Osteoblast (primary cell): ENCODE results near the gene CSDE1. TPM values are rescaled to one million over a fixed set of nuclear protein-coding genes. Genes with fewer than 3 reads are reported as not detected.
"Not testable (repeated sequence)": the region's sequence is repeated elsewhere in the genome, so short reads cannot be mapped to it uniquely, and the experiment has no call there.

Experiments
- DNase-seq: peaks from one replicate; pipeline ENCODE4 v3.0.0; 2011; ENCODE audit warnings: low spot score, mixed read lengths; ENCODE audit not compliant: insufficient read length; ENCODE audit errors: missing footprints
- H2AFZ ChIP-seq: 2 replicates; pipeline ENCODE4 v1.6.0; 2011; ENCODE audit warnings: mild to moderate bottlenecking, low read length
- H3K27ac ChIP-seq: 2 replicates; pipeline ENCODE4 v1.5.1; 2011; ENCODE audit warnings: mild to moderate bottlenecking, low read depth, low read length, moderate library complexity
- H3K27me3 ChIP-seq: 2 replicates; pipeline ENCODE4 v1.6.0; 2012; ENCODE audit warnings: mild to moderate bottlenecking, control low read depth, inconsistent platforms, low read length, moderate library complexity; ENCODE audit not compliant: insufficient read depth
- H3K36me3 ChIP-seq: 2 replicates; pipeline ENCODE4 v1.5.1; 2011; ENCODE audit warnings: mild to moderate bottlenecking, low read length, control low read depth, moderate library complexity; ENCODE audit not compliant: insufficient read depth
- H3K4me1 ChIP-seq: 2 replicates; pipeline ENCODE4 v1.5.1; 2011; ENCODE audit warnings: mild to moderate bottlenecking, low read length, control low read depth, moderate library complexity; ENCODE audit not compliant: insufficient read depth
- H3K4me2 ChIP-seq: 2 replicates; pipeline ENCODE4 v1.6.0; 2011; ENCODE audit warnings: mild to moderate bottlenecking, low read length; ENCODE audit not compliant: insufficient read depth
- H3K4me3 ChIP-seq: fragments of 200-600 bp; sonication (generic); 3 replicates; pipeline ENCODE4 v1.5.1; 2012; ENCODE audit warnings: mild to moderate bottlenecking, low read length, inconsistent platforms; ENCODE audit not compliant: insufficient read depth
- H3K79me2 ChIP-seq: 2 replicates; pipeline ENCODE4 v1.6.0; 2012; ENCODE audit warnings: mild to moderate bottlenecking, low read length, control low read depth, inconsistent platforms; ENCODE audit not compliant: insufficient read depth
- H3K9me3 ChIP-seq: 2 replicates; pipeline ENCODE4 v1.5.1; 2011; ENCODE audit warnings: low read depth, low read length, control low read depth
- H4K20me1 ChIP-seq: 2 replicates; pipeline ENCODE4 v1.6.0; 2012; ENCODE audit warnings: mild to moderate bottlenecking, low read length, control low read depth; ENCODE audit not compliant: insufficient read depth
- CTCF ChIP-seq: IDR thresholded peaks from 2 replicates; pipeline ENCODE4 v1.5.1; 2011; ENCODE audit warnings: mild to moderate bottlenecking, low read depth, low read length, moderate library complexity; ENCODE audit errors: extremely low read depth
- total RNA-seq: library from RNA; depleted of rRNA; stranded (reverse); fragments of >200 nt; gene quantifications from 2 replicates; pipeline ENCODE4 v1.2.3, GENCODE V29; 2012

The CSDE1 gene
- total RNA-seq, 1 donor: 599 TPM

DNA sequence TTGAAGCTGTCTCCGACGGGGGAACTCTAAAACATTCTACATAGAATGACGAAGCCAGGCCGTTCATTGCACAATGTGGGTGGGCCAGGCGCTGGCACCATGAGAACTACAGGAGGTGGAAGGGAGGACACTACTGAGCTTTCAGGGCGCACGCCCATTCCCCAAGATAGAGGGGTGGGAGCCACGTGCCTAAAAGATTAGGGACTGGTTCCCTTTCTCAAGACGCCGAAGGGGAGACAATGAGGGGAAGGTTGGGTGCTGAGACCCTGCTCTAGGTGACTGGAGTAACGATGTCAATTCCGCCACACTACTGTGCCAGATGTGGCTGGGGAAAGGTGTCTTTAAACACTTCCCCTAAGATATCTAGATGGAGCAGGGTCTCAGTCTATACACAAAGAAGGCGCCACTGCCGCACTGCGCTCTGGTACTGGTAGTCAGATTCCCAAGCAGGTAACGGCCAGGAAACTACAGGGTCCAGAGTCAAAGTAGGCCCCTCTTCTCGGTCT, 782 bp downstream of the CSDE1 start:
- Histone ChIP-seq H3K4me1 (peaks cover 26% of the 10 kb centered on the region), H3K27ac (peak overlapping the region; percentile 100), H3K4me2 (peak overlapping the region; percentile 95), H3K36me3 (no peaks in the 10 kb centered on the region), H3K27me3 (no peaks in the 10 kb centered on the region), H4K20me1 (peaks cover 49% of the 10 kb centered on the region), H3K9me3 (no peaks in the 10 kb centered on the region), H2AFZ (peak overlapping the region; percentile 25), H3K4me3 (peak overlapping the region; percentile 97), H3K79me2 (peaks cover 58% of the 10 kb centered on the region)
- TF ChIP-seq CTCF: no peak
- peak; percentile 51 for DNase-seq

- Histone ChIP-seq H3K4me1 (peaks cover 31% of the 10 kb centered on the region), H3K27ac (peak overlapping the region; percentile 100), H3K36me3 (no peaks in the 10 kb centered on the region), H3K9me3 (no peaks in the 10 kb centered on the region), H3K4me3 (peak overlapping the region; percentile 97), H2AFZ (no peak overlapping the region), H3K4me2 (peak overlapping the region; percentile 95), H4K20me1 (peaks cover 57% of the 10 kb centered on the region), H3K27me3 (no peaks in the 10 kb centered on the region), H3K79me2 (peaks cover 65% of the 10 kb centered on the region)
- peak; percentile 14 for DNase-seq
- TF ChIP-seq CTCF: no peak
Observed at GRCh38 chr1:114756009-114756892, 1.5 kb downstream of the CSDE1 start.

DNA sequence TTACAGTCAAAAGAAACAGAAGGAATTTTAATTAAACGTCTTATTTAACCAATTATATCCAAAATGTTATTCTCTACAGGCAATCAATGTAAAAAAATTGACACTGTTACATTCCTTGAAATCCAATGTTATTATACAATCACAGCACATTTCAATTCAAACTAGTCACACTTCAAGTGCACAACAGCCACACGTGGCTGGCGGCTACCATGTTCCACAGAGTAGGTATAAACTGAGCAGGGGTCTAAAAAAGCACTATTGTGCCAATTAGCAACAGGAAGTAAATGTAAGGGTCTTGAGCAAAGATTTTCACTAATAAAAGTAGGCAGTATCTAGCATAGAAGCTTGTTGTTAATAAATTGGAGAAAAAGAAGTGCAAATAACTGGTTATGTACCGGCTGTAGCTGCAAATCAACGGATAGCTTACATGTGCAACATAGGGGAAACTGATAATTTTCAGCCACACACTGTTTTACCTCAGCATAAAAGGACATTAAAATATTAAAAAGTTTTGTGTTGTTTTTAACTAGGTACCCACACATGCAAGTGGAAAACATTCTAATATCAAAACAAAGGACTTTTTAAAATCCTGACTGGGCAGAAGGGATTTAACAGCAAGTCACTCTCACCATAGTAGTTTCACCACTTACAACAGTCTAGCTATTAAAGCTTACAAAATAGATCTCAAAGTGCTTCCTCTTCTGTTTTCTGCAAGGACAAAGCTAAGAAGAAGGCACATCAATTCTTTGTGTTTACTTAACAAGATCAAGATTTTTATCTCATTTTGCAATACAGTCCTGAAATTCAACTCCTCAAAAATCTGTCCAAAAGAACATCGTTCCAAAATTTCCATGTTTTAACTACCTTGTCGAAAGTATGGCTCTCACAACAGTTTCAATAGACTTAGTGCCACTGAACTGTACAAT, 2.5 kb downstream of the CSDE1 start:
- Histone ChIP-seq H3K9me3 (no peaks in the 10 kb centered on the region), H3K4me2 (peak overlapping the region; percentile 95), H3K4me3 (peak overlapping the region; percentile 97), H3K27ac (peak overlapping the region; percentile 100), H2AFZ (no peak overlapping the region), H3K4me1 (peaks cover 31% of the 10 kb centered on the region), H3K79me2 (peaks cover 75% of the 10 kb centered on the region), H3K36me3 (no peaks in the 10 kb centered on the region), H4K20me1 (peaks cover 67% of the 10 kb centered on the region), H3K27me3 (no peaks in the 10 kb centered on the region)
- DNase-seq: no peak
- no peak for TF ChIP-seq CTCF

DNA sequence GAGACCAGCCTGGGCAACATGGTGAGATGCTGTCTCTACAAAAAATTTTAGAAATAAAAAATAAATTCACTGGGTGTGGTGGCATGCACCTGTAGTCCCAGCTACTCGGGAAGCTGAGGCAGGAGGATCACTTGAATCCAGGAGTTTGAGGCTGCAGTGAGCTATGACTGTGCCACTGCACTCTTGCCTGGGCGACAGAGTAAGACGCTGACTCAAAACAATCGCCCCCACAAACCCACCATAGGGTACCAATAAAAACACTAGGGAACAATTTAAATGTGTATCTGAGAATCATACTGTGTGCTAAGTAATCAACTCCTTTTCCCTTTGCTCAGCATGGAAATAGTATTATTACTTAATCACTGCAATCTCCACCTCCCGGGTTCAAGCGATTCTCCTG, 4.1 kb downstream of the CSDE1 start:
- DNase-seq, H3K27me3 ChIP-seq, H3K27ac ChIP-seq, H3K9me3 ChIP-seq, H2AFZ ChIP-seq, H3K4me3 ChIP-seq, H3K4me2 ChIP-seq: not testable (repeated sequence)
- H4K20me1 ChIP-seq: peaks cover 82% of the 10 kb centered on the region
- H3K79me2 ChIP-seq: peaks cover 91% of the 10 kb centered on the region
- peaks cover 31% of the 10 kb centered on the region for H3K4me1 ChIP-seq
- H3K36me3 ChIP-seq: peaks cover 14% of the 10 kb centered on the region
